ENCODE data around the gene GHR. TPM values are rescaled to one million over a fixed set of nuclear protein-coding genes. Genes with fewer than 3 reads are reported as not detected.
A peak's percentile ranks its signal among the peaks of the same experiment; 100 is the strongest.

The GHR gene
- total RNA-seq, 2 donors from 2014 or later, result not detected

GRCh38 chr5:42756606-42757601 lies 333.7 kb downstream of the GHR start, which contains the start of gene CCDC152:
Gene CCDC152, plus strand, starts transcription at chr5:42756818. Its CDS starts 2,304 bp downstream, at chr5:42759122.
- no peaks in the 10 kb centered on the region for H3K36me3 Mint-ChIP-seq (ENCODE audit: insufficient read depth in 2 of 2)
- no peaks in the 10 kb centered on the region for H3K9me3 Mint-ChIP-seq
- H3K4me3 Mint-ChIP-seq, result peak within 1 kb of the TSS; percentile 89 to 91
- ATAC-seq (replicated peaks in 1 of 2) (peak; percentile 99), DNase-seq (peak; percentile 65 to 70)
- H3K27me3 Mint-ChIP-seq (ENCODE audit: low read depth), result peaks cover 6% of the 10 kb centered on the region
- H3K4me1 Mint-ChIP-seq (ENCODE audit: low read depth), result peaks cover 10% of the 10 kb centered on the region
- H3K27ac Mint-ChIP-seq, result peak within 1 kb of the TSS; percentile 39

- ATAC-seq (replicated peaks in 1 of 2) (no peak), DNase-seq (no peak)
- Mint-ChIP-seq H3K4me3 (no peak overlapping the region), H3K27ac (no peak overlapping the region), H3K9me3 (no peaks in the 10 kb centered on the region), H3K36me3 (ENCODE audit: insufficient read depth in 2 of 2) (no peaks in the 10 kb centered on the region), H3K27me3 (ENCODE audit: low read depth) (peaks cover 6% of the 10 kb centered on the region), H3K4me1 (ENCODE audit: low read depth) (peaks cover 10% of the 10 kb centered on the region)
Observed at GRCh38 chr5:42759456-42759855, 336.2 kb downstream of the GHR start.

DNA sequence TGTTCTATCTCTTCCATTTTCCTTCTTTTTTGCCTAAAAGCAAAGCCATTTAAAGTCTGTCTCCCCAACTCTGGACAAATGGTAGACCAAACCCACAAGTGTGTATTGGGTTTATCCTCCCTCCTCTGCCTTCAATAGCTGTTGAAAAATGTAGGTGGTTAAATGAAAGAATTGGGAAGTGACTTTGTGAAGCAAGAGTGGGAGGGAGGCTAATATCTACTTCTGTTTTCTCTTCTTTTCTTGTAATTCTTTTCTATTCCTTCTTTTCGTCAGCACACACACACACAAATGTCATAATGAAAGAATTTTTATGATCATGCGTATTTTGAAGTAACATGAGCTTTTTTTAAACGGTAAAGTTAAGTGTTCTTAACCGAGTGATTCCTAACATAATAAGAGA lies 337.2 kb downstream of the GHR start:
- H3K36me3 Mint-ChIP-seq (ENCODE audit: insufficient read depth in 2 of 2), result no peaks in the 10 kb centered on the region
- no peaks in the 10 kb centered on the region for H3K9me3 Mint-ChIP-seq
- peaks cover 6% of the 10 kb centered on the region for H3K27me3 Mint-ChIP-seq (ENCODE audit: low read depth)
- H3K4me3 Mint-ChIP-seq, result no peak overlapping the region
- H3K4me1 Mint-ChIP-seq (ENCODE audit: low read depth), result peaks cover 10% of the 10 kb centered on the region
- ATAC-seq (replicated peaks in 1 of 2) (no peak), DNase-seq (no peak)
- H3K27ac Mint-ChIP-seq, result no peak overlapping the region

GRCh38 chr5:42761791-42762190 lies 338.6 kb downstream of the GHR start:
- no peaks in the 10 kb centered on the region for H3K9me3 Mint-ChIP-seq
- H3K27me3 Mint-ChIP-seq (ENCODE audit: low read depth), result peaks cover 13% of the 10 kb centered on the region

GRCh38 chr5:42767491-42768105 lies 344.4 kb downstream of the GHR start:
- H3K4me3 Mint-ChIP-seq, result no peak overlapping the region
- no peaks in the 10 kb centered on the region for H3K4me1 Mint-ChIP-seq (ENCODE audit: low read depth)
- peak overlapping the region; percentile 31 for H3K27ac Mint-ChIP-seq
- H3K9me3 Mint-ChIP-seq, result no peaks in the 10 kb centered on the region
- peaks cover 12% of the 10 kb centered on the region for H3K27me3 Mint-ChIP-seq (ENCODE audit: low read depth)
- H3K36me3 Mint-ChIP-seq (ENCODE audit: insufficient read depth in 2 of 2), result no peaks in the 10 kb centered on the region
- ATAC-seq (replicated peaks in 1 of 2) (no peak), DNase-seq (no peak)

More at GRCh38 chr5:42761791-42762190, 338.6 kb downstream of the GHR start:
- ATAC-seq (replicated peaks in 1 of 2) (no peak), DNase-seq (no peak)
- Mint-ChIP-seq H3K27ac (no peak overlapping the region), H3K4me1 (ENCODE audit: low read depth) (peaks cover 10% of the 10 kb centered on the region), H3K36me3 (ENCODE audit: insufficient read depth in 2 of 2) (no peaks in the 10 kb centered on the region), H3K4me3 (no peak overlapping the region)

DNA sequence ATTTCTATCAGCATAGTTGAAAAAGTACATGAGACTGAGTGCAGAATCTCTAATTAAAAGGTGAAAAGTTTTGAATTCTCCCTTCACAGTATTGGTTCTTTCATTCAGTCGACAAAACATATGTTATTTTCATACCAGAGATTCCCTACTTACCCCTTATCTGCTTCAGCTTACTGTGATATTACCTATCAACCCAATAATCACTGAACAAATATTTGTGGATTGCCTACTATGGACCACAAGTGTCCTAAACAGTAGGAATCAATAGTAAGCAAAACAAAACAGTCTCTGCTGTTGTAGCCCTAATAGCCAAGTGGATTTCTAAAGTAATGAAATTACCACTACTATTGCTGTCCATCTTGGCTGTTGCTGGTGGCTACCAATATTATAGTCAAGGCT lies 344.9 kb downstream of the GHR start:
- ATAC-seq (replicated peaks in 1 of 2), result no peak
- no peak overlapping the region for H3K27ac Mint-ChIP-seq
- H3K4me1 Mint-ChIP-seq (ENCODE audit: low read depth), result no peaks in the 10 kb centered on the region
- peaks cover 12% of the 10 kb centered on the region for H3K27me3 Mint-ChIP-seq (ENCODE audit: low read depth)
- DNase-seq, result no peak
- H3K4me3 Mint-ChIP-seq, result no peak overlapping the region
- H3K36me3 Mint-ChIP-seq (ENCODE audit: insufficient read depth in 2 of 2), result no peaks in the 10 kb centered on the region
- H3K9me3 Mint-ChIP-seq, result no peaks in the 10 kb centered on the region

- DNase-seq, result no peak
- H3K4me3 Mint-ChIP-seq, result no peak overlapping the region
- no peaks in the 10 kb centered on the region for H3K4me1 Mint-ChIP-seq (ENCODE audit: low read depth)
- H3K36me3 Mint-ChIP-seq (ENCODE audit: insufficient read depth in 2 of 2), result no peaks in the 10 kb centered on the region
- no peak overlapping the region for H3K27ac Mint-ChIP-seq
- H3K27me3 Mint-ChIP-seq (ENCODE audit: low read depth), result peaks cover 12% of the 10 kb centered on the region
- no peak for ATAC-seq (replicated peaks in 1 of 2)
- no peaks in the 10 kb centered on the region for H3K9me3 Mint-ChIP-seq
Observed at GRCh38 chr5:42770003-42770402, 346.8 kb downstream of the GHR start.

All from activated T-cell treated with anti-CD3 and anti-CD28 coated beads, Interleukin-2, amount 50 U/mL, for 72 hours (primary cell).